OCI-M1 (cell line): ENCODE data around the gene CCL7.
A peak's percentile ranks its signal among the peaks of the same experiment; 100 is the strongest.

Experiments used
- DNase-seq: peaks from one replicate; lab custom pipeline; 2025; lab: John Stamatoyannopoulos, UW

CCL7 gene

GRCh38 chr17:34287875-34288274 lies 17.9 kb downstream of the CCL7 start:
- DNase-seq: no peak

- no peak for DNase-seq
Observed at GRCh38 chr17:34290586-34290985, 20.6 kb downstream of the CCL7 start.

- no peak for DNase-seq
Observed at GRCh38 chr17:34291721-34292348, 21.8 kb downstream of the CCL7 start.

GRCh38 chr17:34299027-34299426 lies 29.0 kb downstream of the CCL7 start:
- no peak for DNase-seq

GRCh38 chr17:34299956-34300577 lies 30.0 kb downstream of the CCL7 start:
- DNase-seq: no peak

GRCh38 chr17:34300652-34301370 lies 30.8 kb downstream of the CCL7 start:
- DNase-seq: peak; percentile 9

- no peak for DNase-seq
Observed at GRCh38 chr17:34301986-34302385, 32.0 kb downstream of the CCL7 start.

- no peak for DNase-seq
Observed at GRCh38 chr17:34302636-34303035, 32.6 kb downstream of the CCL7 start.

- no peak for DNase-seq
Observed at GRCh38 chr17:34303606-34304005, 33.6 kb downstream of the CCL7 start.

GRCh38 chr17:34305061-34305460 lies 35.0 kb downstream of the CCL7 start:
- no peak for DNase-seq

GRCh38 chr17:34305606-34306005 lies 35.6 kb downstream of the CCL7 start:
- no peak for DNase-seq

- DNase-seq: peak; percentile 18
Observed at GRCh38 chr17:34306466-34306865, 36.4 kb downstream of the CCL7 start.

GRCh38 chr17:34307110-34307509 lies 37.1 kb downstream of the CCL7 start:
- DNase-seq: no peak

GRCh38 chr17:34308371-34308770 lies 38.4 kb downstream of the CCL7 start:
- DNase-seq: no peak

GRCh38 chr17:34311291-34311690 lies 41.3 kb downstream of the CCL7 start:
- no peak for DNase-seq

GRCh38 chr17:34312080-34312479 lies 42.1 kb downstream of the CCL7 start:
- no peak for DNase-seq

- no peak for DNase-seq
Observed at GRCh38 chr17:34313164-34313563, 43.1 kb downstream of the CCL7 start.

GRCh38 chr17:34314279-34314678 lies 44.3 kb downstream of the CCL7 start:
- DNase-seq: no peak

GRCh38 chr17:34318474-34318873 lies 48.5 kb downstream of the CCL7 start:
- DNase-seq: peak; percentile 44

GRCh38 chr17:34319039-34319483 lies 49.0 kb downstream of the CCL7 start, which contains the start of gene CCL8:
Gene CCL8, plus strand, starts transcription at chr17:34319435. Its CDS starts 67 bp downstream, at chr17:34319502.
- DNase-seq: peak; percentile 25
